Neural progenitor cell (in vitro differentiated cells): ENCODE measurements around the gene TMCO4. TPM values are rescaled to one million over a fixed set of nuclear protein-coding genes. Genes with fewer than 3 reads are reported as not detected.
A peak's percentile ranks its signal among the peaks of the same experiment; 100 is the strongest.

Experiments used
- DNase-seq: peaks from one replicate; pipeline ENCODE4 v3.0.0-alpha.2; 2016; ENCODE audit warnings: low spot score
- H2AFZ ChIP-seq: fragments of 200-600 bp; sonication (generic); replicated peaks from 2 replicates; pipeline ENCODE4 v1.6.1; 2016; ENCODE audit warnings: antibody characterized with exemption
- H3F3A ChIP-seq: fragments of 200-600 bp; sonication (generic); 2 replicates; pipeline ENCODE4 v1.6.1; 2016; ENCODE audit warnings: antibody characterized with exemption, low read depth
- H3K27ac ChIP-seq: fragments of 200-600 bp; sonication (generic); 2 replicates; pipeline ENCODE4 v1.5.1; 2016; ENCODE audit warnings: mild to moderate bottlenecking
- H3K27me3 ChIP-seq: fragments of 200-600 bp; sonication (generic); 2 replicates; pipeline ENCODE4 v1.6.1; 2016; ENCODE audit warnings: mild to moderate bottlenecking, moderate library complexity
- H3K36me3 ChIP-seq: fragments of 200-600 bp; sonication (generic); 2 replicates; pipeline ENCODE4 v1.5.1; 2016
- H3K4me1 ChIP-seq: fragments of 200-600 bp; sonication (generic); 2 replicates; pipeline ENCODE4 v1.6.1; 2016; ENCODE audit warnings: mixed run types
- H3K4me2 ChIP-seq: fragments of 200-600 bp; sonication (generic); 2 replicates; pipeline ENCODE4 v1.6.1; 2016
- H3K4me3 ChIP-seq: fragments of 200-600 bp; sonication (generic); 2 replicates; pipeline ENCODE4 v1.5.1; 2016
- H3K79me2 ChIP-seq: fragments of 200-600 bp; sonication (generic); 2 replicates; pipeline ENCODE4 v1.6.1; 2016; ENCODE audit warnings: low read depth
- H3K9ac ChIP-seq: fragments of 200-600 bp; sonication (generic); 2 replicates; pipeline ENCODE4 v1.6.1; 2016
- H3K9me3 ChIP-seq: fragments of 200-600 bp; sonication (generic); 2 replicates; pipeline ENCODE4 v1.5.1; 2016; ENCODE audit warnings: low read depth
- H4K20me1 ChIP-seq: fragments of 200-600 bp; sonication (generic); 2 replicates; pipeline ENCODE4 v1.6.1; 2016; ENCODE audit warnings: low read depth
- H3K27ac Mint-ChIP-seq: 3 replicates; pipeline ENCODE4 v1.8.0; 2021; ENCODE audit warnings: mixed read lengths
- H3K27me3 Mint-ChIP-seq: 2 replicates; pipeline ENCODE4 v1.8.0; 2022; ENCODE audit warnings: low read depth, mild to moderate bottlenecking, inconsistent platforms, moderate library complexity, mixed read lengths; ENCODE audit not compliant: insufficient read depth
- H3K36me3 Mint-ChIP-seq: 3 replicates; pipeline ENCODE4 v1.8.0; 2021; ENCODE audit warnings: mixed read lengths
- H3K4me1 Mint-ChIP-seq: 3 replicates; pipeline ENCODE4 v1.8.0; 2021; ENCODE audit warnings: mixed read lengths
- H3K4me3 Mint-ChIP-seq: 3 replicates; pipeline ENCODE4 v1.8.0; 2021; ENCODE audit warnings: mild to moderate bottlenecking, moderate library complexity, mixed read lengths
- H3K9me3 Mint-ChIP-seq: 3 replicates; pipeline ENCODE4 v1.8.0; 2020; ENCODE audit warnings: mixed read lengths
- EZH2 ChIP-seq: fragments of 200-600 bp; sonication (generic); IDR thresholded peaks from 2 replicates; pipeline ENCODE4 v1.6.1; 2017; ENCODE audit warnings: antibody characterized with exemption, mild to moderate bottlenecking, moderate library complexity
- EZH2phosphoT487 ChIP-seq: fragments of 200-600 bp; sonication (generic); IDR thresholded peaks from 2 replicates; pipeline ENCODE4 v1.6.1; 2017; ENCODE audit warnings: antibody characterized with exemption
- total RNA-seq: library from RNA; depleted of rRNA; stranded (reverse); fragments of >200 nt; gene quantifications from 2 replicates; pipeline ENCODE4 v1.2.3, GENCODE V29; 2015; ENCODE audit warnings: low replicate concordance
- TF ChIP-seq, protein P1 (sequence below): fragments of 200-600 bp; sonication (generic); IDR thresholded peaks from 2 replicates; pipeline ENCODE4 v1.5.1; 2017; ENCODE audit warnings: antibody characterized with exemption, mild to moderate bottlenecking

TMCO4 gene
- total RNA-seq, 1 donor from 2014 or later, result 0.30 TPM

DNA sequence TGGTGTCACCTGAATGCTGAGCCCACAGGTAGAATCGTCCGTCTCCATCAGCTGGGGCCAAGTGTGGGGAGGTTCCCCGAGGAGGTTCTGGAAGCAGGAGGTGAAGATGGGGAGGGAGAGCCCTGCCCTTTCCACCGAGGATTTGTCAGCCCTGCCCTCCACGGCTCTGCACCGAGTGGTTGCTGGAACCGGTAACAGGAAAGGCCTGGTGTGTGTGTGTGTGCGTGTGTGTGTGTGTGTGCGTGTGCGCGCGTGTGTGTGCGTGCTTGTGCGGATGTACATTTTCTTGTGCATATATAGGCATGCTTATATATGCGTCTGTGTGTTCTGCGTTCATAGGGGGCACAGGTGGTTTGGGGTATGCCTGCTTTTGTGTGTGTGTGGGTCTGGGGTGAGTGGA is 152.1 kb downstream of the TMCO4 start:
- H3K9me3 Mint-ChIP-seq, result no peaks in the 10 kb centered on the region
- H3K27me3 Mint-ChIP-seq, result peaks cover 22% of the 10 kb centered on the region
- Histone ChIP-seq H3K4me2 (no peak overlapping the region), H3K27me3 (peaks cover 48% of the 10 kb centered on the region), H2AFZ (no peak overlapping the region), H3K36me3 (no peaks in the 10 kb centered on the region), H4K20me1 (no peaks in the 10 kb centered on the region), H3K4me1 (peaks cover 19% of the 10 kb centered on the region), H3F3A (peaks cover 31% of the 10 kb centered on the region), H3K4me3 (no peak overlapping the region), H3K79me2 (no peaks in the 10 kb centered on the region), H3K9me3 (no peaks in the 10 kb centered on the region), H3K9ac (no peak overlapping the region), H3K27ac (no peak overlapping the region)
- DNase-seq, result no peak
- H3K36me3 Mint-ChIP-seq, result no peaks in the 10 kb centered on the region
- no peak overlapping the region for H3K27ac Mint-ChIP-seq
- TF ChIP-seq, protein P1, sequence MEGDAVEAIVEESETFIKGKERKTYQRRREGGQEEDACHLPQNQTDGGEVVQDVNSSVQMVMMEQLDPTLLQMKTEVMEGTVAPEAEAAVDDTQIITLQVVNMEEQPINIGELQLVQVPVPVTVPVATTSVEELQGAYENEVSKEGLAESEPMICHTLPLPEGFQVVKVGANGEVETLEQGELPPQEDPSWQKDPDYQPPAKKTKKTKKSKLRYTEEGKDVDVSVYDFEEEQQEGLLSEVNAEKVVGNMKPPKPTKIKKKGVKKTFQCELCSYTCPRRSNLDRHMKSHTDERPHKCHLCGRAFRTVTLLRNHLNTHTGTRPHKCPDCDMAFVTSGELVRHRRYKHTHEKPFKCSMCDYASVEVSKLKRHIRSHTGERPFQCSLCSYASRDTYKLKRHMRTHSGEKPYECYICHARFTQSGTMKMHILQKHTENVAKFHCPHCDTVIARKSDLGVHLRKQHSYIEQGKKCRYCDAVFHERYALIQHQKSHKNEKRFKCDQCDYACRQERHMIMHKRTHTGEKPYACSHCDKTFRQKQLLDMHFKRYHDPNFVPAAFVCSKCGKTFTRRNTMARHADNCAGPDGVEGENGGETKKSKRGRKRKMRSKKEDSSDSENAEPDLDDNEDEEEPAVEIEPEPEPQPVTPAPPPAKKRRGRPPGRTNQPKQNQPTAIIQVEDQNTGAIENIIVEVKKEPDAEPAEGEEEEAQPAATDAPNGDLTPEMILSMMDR, result no peak
- TF ChIP-seq EZH2 (no peak), EZH2phosphoT487 (no peak)
- peaks cover 22% of the 10 kb centered on the region for H3K4me1 Mint-ChIP-seq
- H3K4me3 Mint-ChIP-seq, result no peak overlapping the region

DNA sequence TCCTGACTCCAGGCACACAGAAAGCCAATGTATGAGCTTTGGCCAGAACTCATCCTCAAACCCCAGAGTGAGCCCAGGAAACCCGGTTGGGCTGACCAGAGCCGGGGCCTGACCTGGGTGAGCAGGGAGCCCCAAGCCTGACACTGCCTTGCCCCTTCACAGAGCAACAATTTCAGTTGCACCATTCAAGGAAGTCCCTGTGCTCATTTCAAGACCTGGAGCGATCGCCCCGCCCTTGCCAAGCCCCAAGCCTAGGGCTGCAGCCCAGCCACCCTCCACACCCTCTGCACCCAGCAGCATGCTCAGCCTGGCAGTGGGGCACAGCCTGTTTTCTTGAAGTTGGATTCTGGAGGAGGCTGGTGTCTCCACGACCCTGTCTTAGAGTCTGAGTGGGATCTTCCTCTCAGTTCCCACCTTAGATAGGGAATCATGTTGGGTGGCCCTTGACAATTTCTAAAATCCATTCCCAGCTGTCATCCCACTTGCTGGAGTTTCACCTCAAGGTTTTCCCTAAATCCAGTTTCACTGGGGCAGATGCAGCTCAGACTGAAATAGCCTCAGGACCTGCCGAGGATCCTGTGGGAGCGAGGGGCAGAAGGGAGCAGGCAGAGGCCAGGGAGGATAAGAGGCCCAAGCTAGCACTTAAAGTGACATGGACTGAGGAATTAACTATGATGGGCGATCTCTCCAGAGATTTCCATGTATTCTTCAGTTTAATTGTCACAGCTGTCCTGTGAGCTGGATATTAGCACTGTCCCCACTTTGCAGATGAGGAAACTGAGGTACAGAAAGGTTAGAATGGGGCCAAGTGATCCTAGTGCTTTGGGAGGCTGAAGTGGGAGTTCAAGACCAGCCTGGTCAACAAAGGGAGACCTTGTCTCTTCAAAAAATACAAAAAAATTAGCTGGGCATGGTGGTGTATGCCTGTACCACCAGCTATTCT is 153.1 kb downstream of the TMCO4 start:
- DNase-seq, result no peak
- H3K79me2 ChIP-seq, result no peaks in the 10 kb centered on the region
- peaks cover 19% of the 10 kb centered on the region for H3K4me1 ChIP-seq
- no peaks in the 10 kb centered on the region for H4K20me1 ChIP-seq
- H3K27me3 ChIP-seq, result peaks cover 58% of the 10 kb centered on the region
- Mint-ChIP-seq H3K9me3 (no peaks in the 10 kb centered on the region), H3K27me3 (peaks cover 25% of the 10 kb centered on the region), H3K36me3 (no peaks in the 10 kb centered on the region), H3K4me1 (peaks cover 22% of the 10 kb centered on the region), H3K27ac (no peak overlapping the region), H3K4me3 (peak overlapping the region; percentile 94)
- no peak overlapping the region for H3K9ac ChIP-seq
- H3K9me3 ChIP-seq, result no peaks in the 10 kb centered on the region
- H3K27ac ChIP-seq, result no peak overlapping the region
- H3K36me3 ChIP-seq, result no peaks in the 10 kb centered on the region
- no peak overlapping the region for H2AFZ ChIP-seq
- no peak for TF ChIP-seq EZH2phosphoT487
- no peak for TF ChIP-seq EZH2
- TF ChIP-seq, protein P1, result no peak
- H3F3A ChIP-seq, result peaks cover 32% of the 10 kb centered on the region
- H3K4me2 ChIP-seq, result no peak overlapping the region
- H3K4me3 ChIP-seq, result no peak overlapping the region

DNA sequence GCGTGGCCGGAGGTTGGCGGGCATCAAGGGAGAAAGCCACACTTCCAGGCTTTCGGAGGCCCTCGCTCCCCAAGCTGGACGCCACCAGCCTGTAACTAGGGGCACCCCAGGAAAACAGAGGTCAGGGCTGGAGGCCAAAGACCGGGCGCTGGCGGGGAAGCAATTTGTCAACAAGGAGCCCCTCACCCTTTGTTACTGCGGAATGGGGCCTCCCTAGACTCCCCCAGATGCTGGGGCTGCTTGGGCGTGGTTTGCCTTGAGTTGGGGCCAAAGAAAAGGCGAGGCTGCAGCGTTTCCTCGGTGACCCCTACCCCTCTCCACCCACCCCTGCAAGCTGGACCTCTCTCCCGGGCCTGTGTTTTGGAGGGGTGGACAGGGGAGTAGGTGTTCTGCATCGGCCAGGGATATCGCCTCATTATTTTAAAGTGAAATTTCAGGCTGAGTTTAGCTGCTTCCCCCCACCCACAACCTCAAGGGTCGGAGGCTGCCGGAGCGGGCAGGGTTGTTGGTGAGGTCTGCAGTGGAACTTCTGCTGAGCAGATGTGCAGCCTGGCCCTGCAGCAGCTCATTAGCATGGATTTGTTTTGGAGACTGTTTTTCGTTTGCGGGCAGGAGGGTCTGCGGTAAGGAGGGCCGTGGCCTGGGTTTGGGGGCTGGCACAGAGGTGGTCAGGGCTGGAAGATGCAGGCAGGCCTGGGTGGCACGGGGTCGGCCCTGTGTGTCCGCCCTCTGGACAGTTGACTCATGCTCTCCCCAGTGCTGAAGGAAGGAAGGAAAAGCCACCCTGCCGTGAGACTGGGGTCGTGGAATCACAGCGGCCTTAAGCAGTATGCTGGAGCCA is 154.1 kb downstream of the TMCO4 start:
- H3K9me3 ChIP-seq, result no peaks in the 10 kb centered on the region
- Mint-ChIP-seq H3K4me3 (peak overlapping the region; percentile 94), H3K36me3 (no peaks in the 10 kb centered on the region), H3K4me1 (peaks cover 24% of the 10 kb centered on the region), H3K27ac (no peak overlapping the region), H3K9me3 (no peaks in the 10 kb centered on the region), H3K27me3 (peaks cover 29% of the 10 kb centered on the region)
- peak overlapping the region; percentile 73 for H2AFZ ChIP-seq
- peak; percentile 36 for DNase-seq
- H3K4me2 ChIP-seq, result peak overlapping the region; percentile 95
- peaks cover 41% of the 10 kb centered on the region for H3F3A ChIP-seq
- no peaks in the 10 kb centered on the region for H3K36me3 ChIP-seq
- peak overlapping the region; percentile 62 for H3K4me3 ChIP-seq
- H3K27me3 ChIP-seq, result peaks cover 68% of the 10 kb centered on the region
- no peaks in the 10 kb centered on the region for H3K79me2 ChIP-seq
- H3K4me1 ChIP-seq, result peaks cover 24% of the 10 kb centered on the region
- no peak overlapping the region for H3K27ac ChIP-seq
- TF ChIP-seq, protein P1, result no peak
- TF ChIP-seq EZH2 (peak; percentile 13), EZH2phosphoT487 (no peak)
- no peak overlapping the region for H3K9ac ChIP-seq
- H4K20me1 ChIP-seq, result peaks cover 8% of the 10 kb centered on the region
